NOMO-1 treated with DMSO at 0.1 percent for 48 hours (cell line): ENCODE results near the gene UBE2F.

ENCODE experiments used
- DNase-seq: peaks from one replicate; lab custom pipeline; 2025; ENCODE audit not compliant: unreplicated experiment; lab: John Stamatoyannopoulos, UW

The UBE2F gene

GRCh38 chr2:237966565-237967462, at the start of gene UBE2F:
TSS of gene UBE2F (plus strand) at chr2:237967014. CDS start at chr2:237973108, 6,094 bp downstream.
- DNase-seq: peak; percentile 95

DNA sequence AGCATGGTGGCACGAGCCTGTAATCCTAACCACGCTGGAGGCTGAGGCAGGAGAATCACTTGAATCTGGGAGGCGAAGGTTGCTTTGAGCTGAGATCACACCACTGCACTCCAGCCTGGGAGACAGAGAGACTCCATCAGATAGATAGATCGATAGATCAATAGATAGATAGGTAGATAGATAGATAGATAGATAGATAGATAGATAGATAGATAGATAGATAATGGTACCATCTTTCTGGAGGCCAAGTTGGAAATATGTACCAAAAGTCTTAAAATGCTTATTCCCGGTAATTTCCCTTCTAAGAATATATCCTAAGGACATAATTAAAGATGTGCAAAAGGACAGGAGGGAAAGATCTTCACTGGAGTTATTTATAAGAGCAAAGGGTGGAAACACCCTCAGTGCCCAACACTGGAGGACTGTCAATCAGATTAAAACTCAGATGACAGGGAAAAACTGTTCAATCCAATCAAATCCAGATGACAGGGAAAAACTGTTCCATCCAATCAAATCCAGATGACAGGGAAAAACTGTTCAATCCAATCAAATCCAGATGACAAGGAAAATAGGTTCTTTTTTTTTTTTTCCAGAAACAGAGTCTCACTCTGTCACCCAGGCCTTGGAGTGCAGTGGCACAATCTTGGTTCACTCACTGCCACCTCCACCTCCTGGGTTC, 49.0 kb upstream of the UBE2F start:
- DNase-seq: no peak

GRCh38 chr2:237919593-237919992, 47.2 kb upstream of the UBE2F start:
- peak; percentile 12 for DNase-seq

DNA sequence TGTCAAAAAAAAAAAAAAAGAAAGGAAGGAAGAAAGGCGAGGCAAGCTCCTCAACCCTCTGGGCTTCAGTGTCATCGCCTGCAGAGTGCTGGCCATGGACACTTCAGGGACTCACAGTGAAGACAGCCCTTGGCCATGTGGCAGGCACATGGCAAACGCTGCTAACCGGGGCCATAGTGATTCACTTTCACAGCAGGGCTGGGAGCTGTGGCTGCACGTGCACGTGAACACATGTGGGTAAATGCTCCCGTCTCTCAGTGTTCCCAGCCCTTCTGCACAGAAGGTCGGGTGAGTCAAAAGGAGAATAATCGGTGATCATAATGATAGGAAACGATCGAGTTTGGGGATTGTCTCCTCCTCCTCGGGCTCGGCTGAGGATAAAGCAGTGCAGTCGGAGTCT, 46.1 kb upstream of the UBE2F start:
- DNase-seq: no peak

DNA sequence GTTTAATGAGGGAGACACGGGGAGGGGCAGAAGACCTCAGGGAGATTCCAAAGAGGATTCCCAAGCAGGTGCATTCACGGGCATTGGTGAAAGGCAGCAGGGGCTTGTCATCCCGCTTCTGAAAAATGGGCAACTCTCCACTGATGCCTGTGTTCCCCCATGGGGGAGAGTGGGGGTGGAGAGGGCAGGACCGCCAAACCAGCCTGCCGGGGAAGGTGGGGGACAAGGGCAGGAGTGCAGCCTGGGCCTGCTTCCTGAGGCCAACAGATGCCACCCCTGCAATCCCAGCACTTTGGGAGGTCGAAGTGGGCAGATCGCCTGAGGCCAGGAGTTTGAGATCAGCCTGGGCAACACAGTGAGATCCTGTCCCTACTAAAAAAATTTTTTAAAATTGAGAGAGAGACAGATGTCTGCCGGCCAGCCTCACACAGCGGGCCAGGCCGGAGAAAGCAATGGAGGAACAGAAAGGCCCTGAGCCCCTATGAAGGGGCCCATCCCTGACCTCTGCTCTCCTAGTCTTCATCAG, 44.8 kb upstream of the UBE2F start:
- no peak for DNase-seq

DNA sequence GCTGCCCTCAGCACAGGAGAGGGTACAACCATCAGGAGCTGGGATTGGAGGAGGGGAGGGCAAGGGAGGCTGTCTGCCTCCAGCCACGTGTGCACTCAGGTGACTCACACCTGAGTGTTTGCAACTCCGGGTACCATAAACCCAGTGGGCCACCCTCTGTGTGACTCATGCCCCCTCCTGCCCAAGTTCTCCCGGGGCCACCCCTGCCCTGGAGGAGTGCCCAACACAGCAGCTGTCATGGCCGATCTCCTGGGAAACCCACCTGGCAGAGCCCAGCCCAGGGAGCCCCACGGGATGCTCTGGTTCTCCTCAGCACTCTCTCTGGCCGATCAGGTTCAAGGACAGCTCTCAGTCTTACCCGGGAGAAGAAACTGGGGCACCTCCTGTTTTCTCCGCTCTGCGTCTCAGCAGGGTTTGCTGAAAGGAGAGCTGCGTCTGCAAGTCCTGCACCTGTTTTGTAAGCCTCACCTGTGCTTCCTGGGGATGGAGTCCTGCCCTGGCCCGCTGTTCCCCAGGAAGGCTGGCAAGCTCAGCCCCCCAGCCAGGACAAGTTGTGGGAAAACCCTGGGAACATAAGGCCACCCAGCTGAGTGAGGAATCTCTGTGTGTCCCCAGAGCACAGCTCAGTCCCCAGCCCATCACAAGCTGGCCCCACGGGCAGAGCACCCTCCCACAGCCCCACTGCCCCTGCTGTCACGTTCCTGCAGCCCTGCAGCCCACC, 44.0 kb upstream of the UBE2F start:
- no peak for DNase-seq

DNA sequence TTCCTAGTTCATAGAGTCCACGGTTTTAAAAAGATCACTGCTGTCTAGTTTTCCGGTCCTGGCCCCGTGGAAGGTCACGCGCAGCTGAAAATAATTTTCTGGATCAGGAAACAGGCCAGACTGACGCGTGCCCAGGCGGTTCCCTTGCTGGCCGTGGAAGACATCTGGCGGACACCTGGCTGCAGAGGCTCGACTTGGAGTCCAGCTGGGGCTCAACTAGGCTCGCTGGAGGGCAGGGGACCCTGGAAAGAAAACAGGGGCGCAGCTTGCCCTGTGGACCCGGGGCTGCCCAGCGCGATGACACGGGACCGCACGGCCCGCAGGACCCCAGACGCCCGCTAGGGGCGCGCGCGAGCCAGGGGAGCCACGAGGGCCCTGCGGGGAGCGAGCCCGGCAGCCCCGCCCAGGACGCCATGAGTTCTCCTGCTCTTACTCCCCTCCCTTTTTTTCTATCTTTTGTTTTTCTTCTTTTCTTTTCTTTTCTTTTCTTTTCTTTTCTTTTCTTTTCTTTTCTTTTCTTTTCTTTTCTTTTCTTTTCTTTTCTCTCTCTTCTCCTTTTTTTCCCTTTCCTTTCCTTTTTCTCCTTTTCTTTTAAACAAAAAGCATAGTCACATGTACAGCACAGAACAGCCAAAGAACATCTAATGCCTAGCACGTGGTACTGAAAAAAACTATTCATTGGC, 43.2 kb upstream of the UBE2F start:
- peak; percentile 44 for DNase-seq

- no peak for DNase-seq
These were observed 42.7 kb upstream of the UBE2F start for GRCh38 chr2:237924164-237924534.

GRCh38 chr2:237927135-237927534, 39.7 kb upstream of the UBE2F start:
- DNase-seq: no peak

- DNase-seq: no peak
These were observed 38.8 kb upstream of the UBE2F start for GRCh38 chr2:237927986-237928385.

DNA sequence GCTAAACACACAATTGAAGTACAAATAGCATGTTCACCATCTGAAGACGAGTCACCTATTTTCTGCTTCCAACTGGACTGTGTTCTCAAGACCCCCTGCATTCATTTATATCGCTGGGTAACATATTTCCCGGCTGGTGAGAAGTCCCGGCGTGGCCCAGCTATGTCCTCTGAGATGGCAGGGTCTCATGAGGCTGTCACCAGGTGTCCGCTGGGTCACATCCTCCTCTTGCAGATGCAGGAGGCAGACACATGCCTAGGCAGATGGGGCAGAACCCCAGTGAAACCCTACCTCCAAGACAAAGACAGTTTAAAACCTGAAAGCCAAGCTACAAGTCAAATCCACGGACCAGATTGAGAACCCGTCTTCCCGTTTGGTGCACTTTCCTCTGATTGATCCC, 36.8 kb upstream of the UBE2F start:
- no peak for DNase-seq

DNA sequence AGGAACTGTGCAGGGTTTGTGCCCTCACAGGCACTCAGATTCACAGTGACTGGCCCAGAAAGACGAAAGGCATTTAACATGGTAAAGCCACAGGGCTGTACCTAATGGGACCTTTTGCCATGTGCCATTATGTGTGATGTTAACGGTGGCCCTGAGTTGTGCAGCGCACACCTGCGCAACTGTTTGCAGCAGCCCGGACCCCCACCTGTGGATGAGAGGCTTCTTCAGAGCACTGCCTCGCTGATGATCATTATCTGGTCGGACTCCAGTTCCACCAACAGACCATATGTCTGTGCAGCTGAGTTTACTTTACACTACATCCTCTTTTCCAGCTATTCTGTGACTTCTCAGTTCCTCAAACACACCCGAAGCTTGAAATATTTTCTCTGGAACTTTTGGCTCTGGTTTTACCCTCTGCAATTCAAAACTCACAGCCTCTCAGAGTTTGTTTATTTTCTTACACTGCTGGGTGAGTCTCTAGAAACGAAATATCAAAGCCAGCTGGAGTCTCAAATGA, 35.6 kb upstream of the UBE2F start:
- peak; percentile 82 for DNase-seq

DNA sequence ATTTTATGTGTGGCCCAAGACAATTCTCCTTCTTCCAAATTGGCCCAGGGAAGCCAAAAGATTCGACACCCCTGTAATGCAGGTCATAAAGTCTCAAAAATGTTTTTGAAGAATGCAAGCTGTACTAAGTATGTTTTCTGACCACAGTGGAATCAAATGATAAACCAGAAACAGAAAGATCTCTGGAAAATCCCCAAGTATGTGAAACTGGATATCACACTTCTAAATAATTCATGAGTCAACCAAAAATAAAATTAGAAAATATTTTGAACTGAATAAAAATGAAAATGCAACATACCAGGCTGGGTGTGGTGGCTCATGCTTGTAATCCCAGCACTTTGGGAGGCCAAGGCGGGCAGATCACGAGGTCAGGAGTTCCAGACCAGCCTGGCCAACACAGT, 34.1 kb upstream of the UBE2F start:
- no peak for DNase-seq

GRCh38 chr2:237934186-237934585, 32.6 kb upstream of the UBE2F start:
- no peak for DNase-seq

DNA sequence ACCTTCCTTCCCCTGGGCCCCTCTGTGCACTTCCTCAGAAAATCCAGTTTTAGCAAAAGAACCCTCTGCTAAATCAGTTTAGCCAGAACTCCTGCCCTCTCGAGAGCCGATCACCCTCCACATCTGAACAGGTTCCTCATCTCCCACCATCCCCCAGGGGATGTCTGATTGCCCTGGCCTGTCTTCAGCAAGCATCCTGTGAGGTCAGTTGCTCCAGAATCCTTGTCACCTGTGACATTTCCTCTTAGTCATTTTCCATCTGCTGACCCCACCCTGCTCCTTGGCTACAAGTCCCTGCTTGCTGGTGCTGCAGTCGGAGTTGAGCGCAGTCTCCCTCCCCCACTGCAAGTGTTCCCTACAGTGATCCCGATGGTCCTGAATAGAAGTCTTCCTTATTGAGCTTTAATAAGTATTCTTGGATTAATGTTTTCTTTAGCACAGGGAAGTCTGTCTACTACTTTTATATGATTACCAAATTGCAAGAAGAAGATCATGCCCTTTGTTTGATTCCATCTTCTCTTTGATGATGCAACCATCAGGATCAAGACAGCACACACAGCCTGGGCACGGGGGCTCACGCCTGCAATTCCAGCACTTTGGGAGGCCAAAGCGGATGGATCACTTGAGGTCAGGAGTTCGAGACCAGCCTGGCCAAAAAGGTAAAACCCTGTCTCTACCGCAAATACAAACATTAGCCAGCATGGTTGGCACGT, 30.9 kb upstream of the UBE2F start:
- DNase-seq: no peak

- no peak for DNase-seq
These were observed 27.6 kb upstream of the UBE2F start for GRCh38 chr2:237939251-237939650.

- no peak for DNase-seq
These were observed 26.0 kb upstream of the UBE2F start for GRCh38 chr2:237940828-237941227.

DNA sequence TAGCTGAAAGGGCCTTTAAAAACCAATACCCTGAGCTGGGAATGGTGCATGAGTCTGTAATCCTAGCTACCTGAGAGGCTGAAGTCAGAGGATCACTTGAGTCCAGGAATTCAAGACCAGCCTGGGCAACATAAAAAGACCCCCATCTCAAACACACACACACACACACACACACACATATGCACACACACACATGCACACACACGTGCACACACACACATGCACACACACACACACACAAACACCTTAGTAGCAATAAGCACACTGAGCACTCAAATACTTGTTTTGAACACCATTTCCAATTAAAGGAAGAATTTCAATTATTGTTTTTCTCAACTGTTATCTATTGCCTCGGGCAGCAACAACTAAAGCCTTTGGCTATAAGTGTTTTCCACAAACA, 25.6 kb upstream of the UBE2F start:
- no peak for DNase-seq

DNA sequence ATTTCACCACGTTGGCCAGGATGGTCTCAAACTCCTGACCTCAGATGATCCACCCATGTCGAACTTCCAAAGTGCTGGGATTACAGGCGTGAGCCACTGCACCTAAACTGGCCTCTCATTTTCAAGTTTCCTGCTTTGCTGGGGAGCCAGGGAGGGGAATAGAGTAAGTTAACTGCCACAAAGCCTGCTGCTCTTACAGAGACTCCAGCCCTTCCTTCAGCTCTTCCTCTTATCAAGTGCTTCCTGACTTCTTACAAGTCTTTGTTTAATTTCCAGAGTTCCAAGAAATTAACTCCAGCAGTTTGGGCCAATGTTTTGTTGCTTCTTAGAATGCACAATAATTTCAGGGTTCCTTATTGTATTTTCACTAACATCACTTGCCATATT, 24.3 kb upstream of the UBE2F start:
- DNase-seq: no peak
